HG03460 (cell line): ENCODE data around the gene CD164L2.

Experiments used
- ATAC-seq: cut with Tn5 transposase; IDR thresholded peaks from one replicate; pipeline ENCODE4 v1.9.1; 2021; ENCODE audit not compliant: unreplicated experiment

CD164L2 gene

GRCh38 chr1:27349784-27350662 lies 33.1 kb downstream of the CD164L2 start:
- ATAC-seq, result no peak

DNA sequence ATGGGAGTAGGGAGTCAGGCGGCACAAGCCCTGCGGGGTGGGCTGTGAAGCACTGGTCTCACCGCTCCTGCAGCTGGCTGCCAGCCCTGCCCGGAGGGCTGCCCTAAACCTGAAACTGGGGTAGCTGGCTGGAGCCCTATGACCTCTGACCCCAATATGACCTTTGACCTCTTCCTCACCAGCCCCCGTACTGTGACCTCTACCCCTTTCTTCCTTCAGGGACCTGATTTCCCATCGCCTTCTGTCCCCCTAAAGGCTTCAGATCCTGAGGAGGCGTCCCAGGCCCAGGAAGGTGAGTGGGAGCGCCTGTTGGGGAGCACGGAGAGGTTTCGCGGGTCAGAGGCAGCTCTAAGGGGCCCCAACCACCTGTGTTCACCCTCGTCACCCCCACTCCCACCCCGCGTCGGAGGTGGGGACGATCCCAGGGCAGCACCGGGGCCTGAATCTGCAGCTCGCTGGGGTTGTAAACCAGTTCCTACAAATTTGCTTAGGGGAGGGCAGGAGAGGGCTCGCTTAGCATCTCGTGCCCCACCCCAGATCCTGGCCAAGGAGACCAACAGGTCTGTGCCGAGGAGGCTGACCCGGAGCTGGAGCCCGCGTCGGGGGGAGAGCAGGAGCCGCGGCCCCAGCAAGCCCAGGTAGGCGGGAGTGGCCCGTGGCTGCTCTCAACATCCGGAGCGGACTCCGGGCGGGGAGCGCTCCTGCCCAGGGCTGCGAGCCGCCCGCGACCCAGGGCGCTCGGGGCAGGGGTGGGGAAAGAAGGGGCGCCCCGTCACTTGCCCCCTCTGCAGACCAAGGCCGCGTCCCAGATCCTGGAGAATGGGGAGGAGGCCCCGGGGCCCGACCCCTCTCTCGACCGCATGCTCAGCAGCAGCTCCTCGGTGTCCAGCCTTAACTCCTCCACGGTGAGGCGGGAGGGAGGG lies 34.0 kb downstream of the CD164L2 start:
- ATAC-seq, result no peak

- no peak for ATAC-seq
Measured at GRCh38 chr1:27346991-27347624, 36.0 kb downstream of the CD164L2 start.

DNA sequence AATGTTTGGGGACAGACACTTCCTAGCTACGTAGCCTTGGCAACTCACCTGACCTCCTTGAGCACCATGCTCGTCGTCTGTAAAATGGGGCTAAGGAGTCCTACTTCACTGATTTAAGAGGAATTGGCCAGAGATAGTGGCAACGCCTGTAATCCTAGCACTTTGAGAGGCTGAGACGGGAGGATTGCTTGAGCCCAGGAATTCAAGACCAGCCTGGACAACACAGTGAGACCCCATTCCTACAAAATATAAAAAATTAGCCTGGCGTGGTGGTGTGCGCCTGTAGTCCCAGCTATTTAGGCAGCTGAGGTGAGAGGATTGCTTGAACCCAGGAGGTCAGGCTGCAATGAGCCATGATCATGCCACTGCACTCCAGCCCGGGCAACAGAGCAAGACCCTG lies 36.8 kb downstream of the CD164L2 start:
- ATAC-seq, result no peak

DNA sequence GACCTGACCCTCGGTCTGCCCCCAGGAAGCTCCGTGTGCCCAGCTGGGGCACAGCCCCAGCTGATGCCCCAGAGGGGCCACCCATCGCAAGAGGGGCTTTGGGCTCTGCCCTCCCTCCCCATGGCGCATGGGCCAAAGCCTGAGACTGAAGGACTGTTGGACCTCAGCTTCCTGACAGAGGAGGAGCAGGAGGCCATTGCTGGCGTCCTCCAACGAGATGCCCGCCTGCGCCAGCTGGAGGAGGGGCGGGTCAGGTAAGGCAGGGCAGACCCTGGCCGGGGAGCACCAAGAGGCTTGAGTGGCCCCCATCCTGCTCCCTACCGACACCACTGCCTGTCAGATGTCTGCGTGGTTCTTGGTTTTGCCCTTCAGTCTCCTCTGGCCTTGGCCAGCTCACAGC lies 37.9 kb downstream of the CD164L2 start:
- ATAC-seq, result no peak

DNA sequence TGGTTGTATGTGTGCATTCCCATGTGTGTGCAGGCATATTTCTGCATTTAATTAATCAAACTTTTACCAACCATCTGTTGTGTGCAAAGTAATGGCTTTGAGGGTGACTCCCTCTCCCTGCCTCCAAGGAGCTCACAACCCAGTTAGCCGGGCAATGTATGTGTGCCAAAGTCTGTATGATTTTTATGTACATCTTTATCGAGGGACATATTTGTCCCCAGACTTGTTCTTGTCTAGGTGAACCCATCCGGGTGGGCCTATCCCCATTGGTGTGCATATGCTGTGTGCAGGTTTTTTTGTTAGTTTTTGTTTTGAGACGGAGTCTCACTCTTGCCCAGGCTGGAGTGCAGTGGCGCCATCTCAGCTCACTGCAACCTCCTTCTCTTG lies 39.5 kb downstream of the CD164L2 start:
- ATAC-seq, result no peak

DNA sequence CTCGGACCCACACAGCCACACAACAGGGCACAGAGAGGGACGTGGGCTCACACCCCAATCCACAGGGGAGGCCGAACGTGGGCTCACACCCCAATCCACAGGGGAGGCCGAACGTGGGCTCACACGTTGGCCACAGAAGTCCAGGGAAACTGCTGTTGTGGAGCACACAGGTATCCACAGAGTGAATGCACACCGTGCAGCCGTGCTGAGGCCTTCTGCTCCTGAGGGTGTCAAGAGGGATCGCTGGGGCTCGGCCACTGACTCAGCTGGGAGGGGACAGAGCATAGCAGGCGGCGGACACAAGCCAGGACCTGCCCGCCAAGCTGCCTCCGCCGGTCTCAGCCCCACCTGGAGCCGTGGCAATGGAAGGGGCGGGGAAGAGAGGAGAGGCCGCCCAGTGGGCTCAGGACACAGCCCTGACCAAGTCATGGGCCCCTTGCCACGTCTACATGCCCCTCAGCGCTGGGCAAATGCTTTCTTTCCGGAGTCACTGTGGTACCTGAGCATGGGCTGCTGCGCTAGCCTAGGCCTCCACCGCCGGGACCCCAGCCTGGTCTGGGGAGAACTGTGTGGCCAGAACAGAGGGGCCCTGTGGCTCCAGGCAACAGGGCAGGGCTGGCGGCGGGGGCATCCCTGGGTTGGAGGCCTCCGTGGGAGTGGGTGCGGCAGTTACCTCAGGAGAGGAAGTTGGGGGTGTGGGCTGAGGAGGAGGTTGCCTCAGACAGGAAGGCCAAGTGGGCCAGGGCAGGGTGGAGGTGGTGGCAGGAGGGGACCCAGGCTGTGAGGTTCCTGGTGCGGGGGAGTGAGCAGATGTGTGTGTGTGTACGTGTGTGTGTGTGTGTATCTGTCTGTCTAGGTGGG lies 40.1 kb downstream of the CD164L2 start:
- ATAC-seq, result no peak

DNA sequence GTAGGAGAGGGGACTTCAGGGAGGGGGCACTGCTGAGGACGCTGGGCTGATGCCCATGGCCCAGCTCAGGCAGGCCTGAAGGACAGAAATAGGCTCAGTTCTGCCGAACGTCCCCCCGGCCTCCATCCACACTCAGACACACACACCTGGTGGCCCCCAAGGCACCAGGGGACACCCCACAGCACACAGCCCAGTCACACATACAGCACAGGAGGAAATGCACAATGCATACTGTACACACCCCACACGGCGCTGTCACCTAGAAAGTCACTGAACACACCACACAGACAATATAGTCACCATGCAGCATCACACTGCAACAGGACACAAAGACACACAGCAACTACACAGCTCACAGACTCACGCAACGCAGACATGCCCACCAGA lies 40.7 kb downstream of the CD164L2 start:
- ATAC-seq, result no peak

- no peak for ATAC-seq
Measured at GRCh38 chr1:27341525-27342252, 41.4 kb downstream of the CD164L2 start, which contains the start of gene SYTL1. TSS of gene SYTL1 (plus strand) at chr1:27342022. CDS start at chr1:27345335, 3,313 bp downstream.

DNA sequence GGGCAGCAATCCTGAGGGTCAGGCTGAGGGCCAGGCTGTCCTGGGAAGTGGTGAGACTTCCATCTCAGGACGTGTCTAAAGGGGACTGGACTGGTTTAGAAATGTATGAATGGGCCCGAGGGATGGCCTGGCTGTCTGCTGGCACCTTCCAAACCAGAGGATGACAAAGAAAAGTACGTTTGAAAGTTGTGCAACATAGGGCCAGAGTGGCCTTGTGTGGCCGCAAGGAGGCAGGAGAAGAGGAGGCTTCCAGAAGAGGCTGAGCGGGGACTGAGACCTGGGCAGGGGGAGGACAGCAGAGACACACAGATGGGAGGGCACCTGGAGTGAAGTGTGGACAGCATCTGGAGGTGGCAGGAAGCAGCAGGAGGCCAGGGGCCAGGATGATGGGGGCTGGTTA lies 43.9 kb downstream of the CD164L2 start:
- no peak for ATAC-seq

GRCh38 chr1:27338751-27339150 lies 44.4 kb downstream of the CD164L2 start:
- ATAC-seq, result no peak

GRCh38 chr1:27336756-27337155 lies 46.4 kb downstream of the CD164L2 start:
- no peak for ATAC-seq

GRCh38 chr1:27335506-27336422 lies 47.4 kb downstream of the CD164L2 start:
- ATAC-seq, result no peak

- ATAC-seq, result no peak
Measured at GRCh38 chr1:27333717-27334279, 49.3 kb downstream of the CD164L2 start.

- ATAC-seq, result no peak
Measured at GRCh38 chr1:27332536-27333281, 50.4 kb downstream of the CD164L2 start.

- no peak for ATAC-seq
Measured at GRCh38 chr1:27331922-27332321, 51.2 kb downstream of the CD164L2 start.

DNA sequence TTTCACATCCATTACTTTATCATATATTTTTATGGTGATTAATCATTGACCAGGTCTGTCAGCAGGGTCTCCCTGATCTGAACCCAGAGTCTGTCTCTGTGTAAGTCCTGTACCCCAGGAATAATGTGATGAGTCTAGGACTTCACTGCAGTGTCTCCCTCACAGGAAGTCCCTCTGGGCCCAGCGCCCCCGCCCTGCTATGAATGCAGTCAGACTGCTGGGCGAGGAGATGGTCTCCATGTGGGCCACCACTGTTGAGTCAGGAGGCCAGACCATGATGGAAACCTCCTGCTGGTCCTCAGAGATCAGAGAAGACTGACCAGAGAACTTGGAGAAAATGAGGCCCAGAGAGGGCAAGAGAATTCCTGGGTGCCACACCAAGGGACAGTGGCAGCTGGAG lies 51.7 kb downstream of the CD164L2 start:
- no peak for ATAC-seq

DNA sequence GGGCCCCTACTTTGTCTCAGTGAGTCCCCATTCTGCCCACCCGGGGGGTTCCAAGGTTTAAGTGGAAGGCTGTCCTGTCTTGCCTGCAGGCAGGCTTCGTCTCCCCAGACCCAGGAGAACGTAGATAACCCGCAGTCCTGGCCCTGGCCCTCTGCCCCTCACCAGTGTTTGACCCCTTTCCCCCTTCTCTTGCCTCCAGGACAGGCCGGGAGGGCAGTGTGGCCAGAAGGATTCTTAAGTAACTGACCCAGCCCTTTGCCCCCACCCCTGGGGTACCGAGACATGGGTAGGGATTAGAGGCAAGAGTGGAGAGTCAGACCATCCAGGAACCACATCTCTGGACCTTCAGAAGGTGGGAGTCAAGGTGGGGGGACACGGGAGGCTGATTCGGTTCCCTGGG lies 52.3 kb downstream of the CD164L2 start:
- no peak for ATAC-seq
